Nephron (organoid): ENCODE results near the gene CCDC88C.

Experiments used
- H3K27ac Mint-ChIP-seq, 3 experiments: 2 replicates each; pipeline ENCODE4 v1.8.0; 2020; ENCODE audit warnings: mixed read lengths in 3 of 3, mild to moderate bottlenecking in 2 of 3, moderate library complexity in 1 of 3
- H3K27me3 Mint-ChIP-seq: 2 replicates; pipeline ENCODE4 v1.8.0; 2021; ENCODE audit warnings: low read depth, mild to moderate bottlenecking, moderate library complexity, mixed read lengths
- H3K36me3 Mint-ChIP-seq: 2 replicates; pipeline ENCODE4 v1.8.0; 2020; ENCODE audit warnings: low read depth, mixed read lengths
- H3K4me1 Mint-ChIP-seq: 2 replicates; pipeline ENCODE4 v1.8.0; 2020; ENCODE audit warnings: mixed read lengths
- H3K4me3 Mint-ChIP-seq, 3 experiments: 2 replicates each; pipeline ENCODE4 v1.8.0; 2020; ENCODE audit warnings: mild to moderate bottlenecking in 3 of 3, mixed read lengths in 3 of 3, moderate library complexity in 2 of 3
- H3K9me3 Mint-ChIP-seq: 2 replicates; pipeline ENCODE4 v1.8.0; 2020; ENCODE audit warnings: mixed read lengths
- CTCF ChIP-seq, 3 experiments: fragments of 200-600 bp; sonication (generic); IDR thresholded peaks; one replicate each; pipeline ENCODE4 v1.5.0; 2021; ENCODE audit warnings: antibody characterized with exemption in 3 of 3; ENCODE audit not compliant: unreplicated experiment in 3 of 3

Gene CCDC88C

GRCh38 chr14:91258876-91259275 lies 158.7 kb downstream of the CCDC88C start:
- no peak for TF ChIP-seq CTCF (IDR thresholded peaks at IDR 0.05; ENCODE audit: unreplicated experiment in 3 of 3)
- Mint-ChIP-seq H3K4me3 (no peak overlapping the region), H3K27ac (no peak overlapping the region), H3K4me1 (peaks cover 25% of the 10 kb centered on the region), H3K27me3 (peaks cover 62% of the 10 kb centered on the region), H3K36me3 (no peaks in the 10 kb centered on the region), H3K9me3 (no peaks in the 10 kb centered on the region)

- peak overlapping the region; percentile 18 to 42 (median 25) for H3K27ac Mint-ChIP-seq
- peak overlapping the region in 1 of 3 experiments; percentile 33 for H3K4me3 Mint-ChIP-seq
- no peak for TF ChIP-seq CTCF (IDR thresholded peaks at IDR 0.05; ENCODE audit: unreplicated experiment in 3 of 3)
- no peaks in the 10 kb centered on the region for H3K9me3 Mint-ChIP-seq
- H3K36me3 Mint-ChIP-seq = no peaks in the 10 kb centered on the region
- H3K4me1 Mint-ChIP-seq = peaks cover 18% of the 10 kb centered on the region
- H3K27me3 Mint-ChIP-seq = peaks cover 57% of the 10 kb centered on the region
Measured at GRCh38 chr14:91258011-91258618, 159.5 kb downstream of the CCDC88C start.

DNA sequence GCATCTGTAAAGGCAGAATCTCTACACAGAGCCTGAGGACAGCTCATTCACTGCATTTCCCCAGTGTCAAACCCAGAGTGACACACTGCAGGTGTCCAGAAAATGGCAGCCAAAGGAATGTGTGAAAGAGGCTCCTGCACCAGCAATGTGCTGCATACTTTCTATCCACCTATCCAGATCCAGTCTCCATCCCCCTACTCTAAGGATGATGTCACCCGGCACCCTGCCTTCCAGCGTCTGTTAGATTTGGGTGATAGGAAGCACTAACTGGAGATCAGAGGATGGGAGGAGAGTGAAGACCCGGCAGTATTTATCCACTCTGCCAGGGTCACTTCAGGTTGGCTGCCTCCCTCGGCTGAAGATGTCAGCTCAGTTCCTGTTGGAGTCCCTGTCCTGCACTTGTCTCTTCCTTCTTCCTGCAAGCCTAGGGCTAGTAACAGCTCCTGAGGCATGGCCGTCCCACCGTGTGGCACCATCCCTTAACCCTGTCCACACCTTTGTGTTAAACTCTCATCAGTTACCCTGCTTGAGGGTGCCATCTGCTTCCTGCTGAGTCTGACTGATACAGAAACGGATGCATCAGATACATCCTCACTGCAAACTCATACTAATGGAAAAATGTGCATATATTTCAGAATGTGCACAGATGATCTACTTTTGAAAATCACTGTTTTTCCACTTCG lies 160.2 kb downstream of the CCDC88C start:
- H3K27me3 Mint-ChIP-seq = peaks cover 54% of the 10 kb centered on the region
- peaks cover 18% of the 10 kb centered on the region for H3K4me1 Mint-ChIP-seq
- TF ChIP-seq CTCF (IDR thresholded peaks at IDR 0.05; ENCODE audit: unreplicated experiment in 3 of 3) = no peak
- H3K27ac Mint-ChIP-seq = peak overlapping the region; percentile 18 to 42 (median 25)
- peak overlapping the region in 1 of 3 experiments; percentile 26 for H3K4me3 Mint-ChIP-seq
- H3K36me3 Mint-ChIP-seq = no peaks in the 10 kb centered on the region
- H3K9me3 Mint-ChIP-seq = no peaks in the 10 kb centered on the region

DNA sequence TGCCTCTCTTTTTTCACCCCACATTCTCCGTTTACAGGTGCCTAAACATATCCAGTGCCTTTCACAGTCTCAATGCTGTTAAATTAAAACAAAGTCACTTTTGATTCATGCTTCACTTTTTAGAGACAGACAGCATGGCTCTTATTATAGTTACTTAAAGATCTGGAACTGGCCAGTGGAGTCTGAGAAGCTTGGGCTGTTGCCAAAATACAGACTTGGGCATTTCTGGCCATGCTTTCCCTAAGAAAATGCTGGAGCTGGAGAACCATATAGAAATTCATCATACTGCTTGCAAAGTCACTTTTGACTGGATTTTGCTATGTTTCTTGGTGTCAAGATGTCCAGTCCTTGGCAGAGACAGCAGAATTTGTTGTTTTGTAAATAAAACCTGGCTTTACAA lies 161.0 kb downstream of the CCDC88C start:
- H3K9me3 Mint-ChIP-seq = no peaks in the 10 kb centered on the region
- no peak for TF ChIP-seq CTCF (IDR thresholded peaks at IDR 0.05; ENCODE audit: unreplicated experiment in 3 of 3)
- no peaks in the 10 kb centered on the region for H3K36me3 Mint-ChIP-seq
- peaks cover 18% of the 10 kb centered on the region for H3K4me1 Mint-ChIP-seq
- H3K27ac Mint-ChIP-seq = no peak overlapping the region
- H3K27me3 Mint-ChIP-seq = peaks cover 57% of the 10 kb centered on the region
- peak overlapping the region in 2 of 3 experiments; percentile 60 to 67 for H3K4me3 Mint-ChIP-seq

GRCh38 chr14:91255026-91255695 lies 162.5 kb downstream of the CCDC88C start:
- Mint-ChIP-seq H3K4me3 (peak overlapping the region; percentile 72 to 86 (median 73)), H3K9me3 (no peaks in the 10 kb centered on the region), H3K27ac (no peak overlapping the region), H3K4me1 (peaks cover 23% of the 10 kb centered on the region), H3K36me3 (no peaks in the 10 kb centered on the region), H3K27me3 (peaks cover 45% of the 10 kb centered on the region)
- no peak for TF ChIP-seq CTCF (IDR thresholded peaks at IDR 0.05; ENCODE audit: unreplicated experiment in 3 of 3)
